Measurements from ENCODE around the gene SUGP2. TPM values are rescaled to one million over a fixed set of nuclear protein-coding genes. Genes with fewer than 3 reads are reported as not detected.

The SUGP2 gene
- total RNA-seq, 1 experiment from 2014 or later, result 95.2 TPM

DNA sequence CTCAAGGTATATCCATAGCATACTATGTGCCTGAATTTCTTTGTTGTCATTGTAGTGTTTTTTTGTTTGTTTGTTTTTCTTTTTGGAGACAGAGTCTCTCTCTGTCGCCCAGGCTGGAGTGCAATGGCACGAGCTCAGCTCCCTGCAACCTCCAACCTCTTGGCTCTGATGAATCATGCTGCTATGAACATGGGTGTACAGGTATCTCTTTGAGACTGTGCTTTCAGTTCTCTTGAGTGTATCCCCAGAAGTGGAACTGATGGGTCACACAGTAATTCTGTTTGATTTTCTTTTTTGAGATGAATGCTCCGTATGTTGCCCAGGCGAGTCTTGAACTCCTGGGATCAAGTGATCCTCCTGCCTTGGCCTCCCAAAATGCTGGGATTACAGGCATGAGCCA, 16.8 kb upstream of the SUGP2 start:
- H2BK5ac ChIP-seq (ENCODE audit: insufficient read length, low read length), result no peak overlapping the region
- H2AK5ac ChIP-seq (ENCODE audit: insufficient read length, low read length), result no peak overlapping the region
- no peaks in the 10 kb centered on the region for H3K9me3 Mint-ChIP-seq
- no peaks in the 10 kb centered on the region for H3K4me1 ChIP-seq (ENCODE audit: insufficient read depth, low read length)
- TF ChIP-seq, protein P1, sequence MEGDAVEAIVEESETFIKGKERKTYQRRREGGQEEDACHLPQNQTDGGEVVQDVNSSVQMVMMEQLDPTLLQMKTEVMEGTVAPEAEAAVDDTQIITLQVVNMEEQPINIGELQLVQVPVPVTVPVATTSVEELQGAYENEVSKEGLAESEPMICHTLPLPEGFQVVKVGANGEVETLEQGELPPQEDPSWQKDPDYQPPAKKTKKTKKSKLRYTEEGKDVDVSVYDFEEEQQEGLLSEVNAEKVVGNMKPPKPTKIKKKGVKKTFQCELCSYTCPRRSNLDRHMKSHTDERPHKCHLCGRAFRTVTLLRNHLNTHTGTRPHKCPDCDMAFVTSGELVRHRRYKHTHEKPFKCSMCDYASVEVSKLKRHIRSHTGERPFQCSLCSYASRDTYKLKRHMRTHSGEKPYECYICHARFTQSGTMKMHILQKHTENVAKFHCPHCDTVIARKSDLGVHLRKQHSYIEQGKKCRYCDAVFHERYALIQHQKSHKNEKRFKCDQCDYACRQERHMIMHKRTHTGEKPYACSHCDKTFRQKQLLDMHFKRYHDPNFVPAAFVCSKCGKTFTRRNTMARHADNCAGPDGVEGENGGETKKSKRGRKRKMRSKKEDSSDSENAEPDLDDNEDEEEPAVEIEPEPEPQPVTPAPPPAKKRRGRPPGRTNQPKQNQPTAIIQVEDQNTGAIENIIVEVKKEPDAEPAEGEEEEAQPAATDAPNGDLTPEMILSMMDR (conservative IDR thresholded peaks at IDR 0.05), result no peak
- no peaks in the 10 kb centered on the region for H3K9me3 ChIP-seq (ENCODE audit: control insufficient read depth, low read depth, low read length)
- WGBS (ENCODE audit: extremely low coverage, insufficient read length, low lambda C conversion rate), result no CpG with 5 or more reads among the region's 4 CpGs
- H2BK120ac ChIP-seq (ENCODE audit: low read depth, low read length, poor library complexity, severe bottlenecking), result no peak overlapping the region
- no peak overlapping the region for H3K4me3 Mint-ChIP-seq
- H3K56ac ChIP-seq (ENCODE audit: insufficient read length, low read depth, low read length), result no peak overlapping the region
- no peak overlapping the region for H3K4me2 ChIP-seq (ENCODE audit: insufficient read depth, insufficient read length, low read length)
- H3K27ac ChIP-seq (ENCODE audit: insufficient read length, low read depth, low read length), result no peak overlapping the region
- no peak overlapping the region for H3T11ph ChIP-seq (ENCODE audit: low read length)
- H3K4me1 Mint-ChIP-seq, result no peaks in the 10 kb centered on the region
- H4K8ac ChIP-seq (replicated peaks; ENCODE audit: insufficient read length, low read depth, low read length), result no peak overlapping the region
- no peak overlapping the region for H2BK20ac ChIP-seq (ENCODE audit: low read depth, low read length, poor library complexity, severe bottlenecking)
- H3K27me3 Mint-ChIP-seq (ENCODE audit: low read depth), result no peaks in the 10 kb centered on the region
- no peak overlapping the region for H3K18ac ChIP-seq (ENCODE audit: insufficient read length, low read depth, low read length)
- no peaks in the 10 kb centered on the region for H3K27me3 ChIP-seq (ENCODE audit: insufficient read depth, low read length)
- H4K5ac ChIP-seq (ENCODE audit: insufficient read length, low read depth, low read length), result no peak overlapping the region
- H3K23ac ChIP-seq (ENCODE audit: insufficient read length, low read depth, low read length), result no peak overlapping the region
- no peak for DNase-seq
- H3K27ac Mint-ChIP-seq, result no peak overlapping the region
- H3K23me2 ChIP-seq (ENCODE audit: insufficient read length, low read depth, low read length, poor library complexity, severe bottlenecking), result no peaks in the 10 kb centered on the region
- no peak overlapping the region for H3K14ac ChIP-seq (ENCODE audit: insufficient read depth, low read length)
- no peaks in the 10 kb centered on the region for H4K20me1 ChIP-seq (ENCODE audit: control insufficient read depth, insufficient read depth, insufficient read length)
- no peak overlapping the region for H3K9ac ChIP-seq (ENCODE audit: extremely low read depth, insufficient read length, low read length)
- H2BK15ac ChIP-seq (ENCODE audit: low read depth, low read length), result no peak overlapping the region
- H3K36me3 Mint-ChIP-seq (ENCODE audit: insufficient read depth in 1 of 3, low read depth in 3 of 3), result peaks cover 31 to 82% (median 66%) of the 10 kb centered on the region in 3 experiments; a peak in 6 of 7 replicates
- no peak overlapping the region for H2AFZ ChIP-seq (ENCODE audit: low read length)
- no peak overlapping the region for H4K91ac ChIP-seq (ENCODE audit: insufficient read length, low read depth, low read length)
- no peak overlapping the region for H2BK12ac ChIP-seq (ENCODE audit: insufficient read length, low read depth, low read length)
- H3K79me2 ChIP-seq (ENCODE audit: insufficient read depth, low read length), result no peaks in the 10 kb centered on the region
- H3K79me1 ChIP-seq (ENCODE audit: insufficient read depth, low read depth, low read length, poor library complexity, severe bottlenecking), result no peaks in the 10 kb centered on the region
- H3K4ac ChIP-seq (ENCODE audit: low read depth, low read length), result no peak overlapping the region
